Thymus (tissue), 11 donors: ENCODE measurements around the gene LCP2. TPM values are rescaled to one million over a fixed set of nuclear protein-coding genes. Genes with fewer than 3 reads are reported as not detected.

Experiments used
- DNase-seq, 9 donors: peaks; one replicate each; pipeline ENCODE4 v3.0.0-alpha.2; 2013; ENCODE audit warnings: low spot score in 9 of 9, low read depth in 6 of 9, missing footprints in 1 of 9
- H3K27ac ChIP-seq, 2 donors: one replicate each; pipeline ENCODE4 v1.5.1; 2013; ENCODE audit warnings: control low read depth in 1 of 2, low read depth in 1 of 2, low read length in 1 of 2, mild to moderate bottlenecking in 1 of 2, moderate library complexity in 1 of 2
- H3K27me3 ChIP-seq, 2 donors: one replicate each; pipeline ENCODE4 v1.5.1; 2013; ENCODE audit warnings: low read length in 1 of 2; ENCODE audit not compliant: control insufficient read depth in 2 of 2, insufficient read depth in 1 of 2
- H3K36me3 ChIP-seq, 2 donors: one replicate each; pipeline ENCODE4 v1.5.1; 2013; ENCODE audit warnings: low read length in 1 of 2, mild to moderate bottlenecking in 1 of 2, moderate library complexity in 1 of 2; ENCODE audit not compliant: control insufficient read depth in 2 of 2, insufficient read depth in 2 of 2
- H3K4me1 ChIP-seq, 2 donors: one replicate each; pipeline ENCODE4 v1.5.1; 2013; ENCODE audit warnings: low read length in 2 of 2; ENCODE audit not compliant: control insufficient read depth in 2 of 2, insufficient read depth in 2 of 2
- H3K4me3 ChIP-seq, 2 donors: one replicate each; pipeline ENCODE4 v1.5.1; 2013; ENCODE audit warnings: low read length in 2 of 2, control low read depth in 1 of 2, mild to moderate bottlenecking in 1 of 2
- H3K9me3 ChIP-seq, 2 donors: one replicate each; pipeline ENCODE4 v1.5.1; 2013; ENCODE audit warnings: low read length in 1 of 2, mild to moderate bottlenecking in 1 of 2; ENCODE audit not compliant: control insufficient read depth in 2 of 2, insufficient read depth in 1 of 2
- WGBS: extraction: QIAGEN DNeasy Blood & Tissue Kit; methylation state at CpG from one replicate; pipeline ENCODE4 v1.1.7; 2013; 5-methylcytosine and 5-hydroxymethylcytosine counted together
- polyA plus RNA-seq: library from polyadenylated mRNA; stranded (reverse); fragments of 200-250 nt; gene quantifications from one replicate; pipeline ENCODE4 v1.2.3, GENCODE V29; 2013
- total RNA-seq: library from RNA; stranded (reverse); fragments of 120-200 nt; gene quantifications from one replicate; pipeline ENCODE4 v1.2.4, GENCODE V29; 2013
- donor health status: healthy.

The LCP2 gene
- total and polyA plus RNA-seq, 2 donors: 73.7 to 131 TPM

- peak overlapping the region in 1 of 2 donors; percentile 54 for H3K27ac ChIP-seq
- no peaks in the 10 kb centered on the region for H3K9me3 ChIP-seq
- peaks cover 19 to 47% of the 10 kb centered on the region in 2 donors for H3K4me1 ChIP-seq
- 51% methylated on average over 6 of the region's 6 CpGs for WGBS
- no peaks in the 10 kb centered on the region for H3K36me3 ChIP-seq
- no peaks in the 10 kb centered on the region for H3K27me3 ChIP-seq
- no peak overlapping the region for H3K4me3 ChIP-seq
- DNase-seq: no peak
Observed at GRCh38 chr5:170313344-170313743, 15.8 kb upstream of the LCP2 start.

DNA sequence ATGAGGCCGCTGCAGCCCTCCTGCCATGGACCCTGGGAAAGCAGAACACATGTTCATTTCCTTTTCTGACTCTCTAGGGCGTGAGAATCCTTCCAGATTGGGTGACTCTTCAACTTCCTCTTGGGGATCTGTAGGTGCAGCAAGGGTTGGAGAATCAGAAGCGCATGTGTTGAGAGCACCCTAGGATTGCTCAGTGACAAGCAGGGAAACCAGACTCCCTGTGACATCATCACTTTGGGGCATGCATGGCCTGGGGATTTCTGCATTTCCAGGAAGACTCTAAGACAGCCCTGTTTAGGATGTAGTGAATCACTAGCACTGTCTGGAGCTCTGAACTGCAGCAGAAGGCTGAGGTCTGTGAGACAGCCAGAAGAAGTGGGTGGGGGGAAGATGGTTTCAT, 15.1 kb upstream of the LCP2 start:
- Histone ChIP-seq H3K27me3 (no peaks in the 10 kb centered on the region), H3K27ac (peak overlapping the region; percentile 26 to 48), H3K4me3 (no peak overlapping the region), H3K4me1 (peaks cover 19 to 53% of the 10 kb centered on the region in 2 donors), H3K9me3 (no peaks in the 10 kb centered on the region), H3K36me3 (no peaks in the 10 kb centered on the region)
- WGBS: 18% methylated on average over 3 of the region's 3 CpGs
- peak in 2 of 9 donors; percentile 52 to 68 for DNase-seq

DNA sequence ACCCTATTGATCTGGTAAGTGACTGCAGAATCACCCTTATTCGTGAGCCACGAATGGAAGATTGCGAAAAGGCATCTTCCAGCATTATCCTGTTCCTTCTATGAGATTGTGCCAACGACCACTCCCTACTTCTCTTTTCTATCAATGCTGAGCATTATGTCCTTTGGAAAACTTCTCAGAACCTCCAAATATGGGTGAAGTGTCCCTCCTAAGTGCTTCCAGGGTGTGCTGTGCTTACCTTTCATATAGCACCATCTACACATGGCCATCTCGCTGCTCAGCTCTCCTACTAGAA, 14.7 kb upstream of the LCP2 start:
- 93% methylated on average over 5 of the region's 5 CpGs for WGBS
- Histone ChIP-seq H3K4me1 (peaks cover 19 to 55% of the 10 kb centered on the region in 2 donors), H3K27ac (peak overlapping the region in 1 of 2 donors; percentile 48), H3K4me3 (no peak overlapping the region), H3K27me3 (no peaks in the 10 kb centered on the region), H3K36me3 (no peaks in the 10 kb centered on the region), H3K9me3 (no peaks in the 10 kb centered on the region)
- no peak for DNase-seq

DNA sequence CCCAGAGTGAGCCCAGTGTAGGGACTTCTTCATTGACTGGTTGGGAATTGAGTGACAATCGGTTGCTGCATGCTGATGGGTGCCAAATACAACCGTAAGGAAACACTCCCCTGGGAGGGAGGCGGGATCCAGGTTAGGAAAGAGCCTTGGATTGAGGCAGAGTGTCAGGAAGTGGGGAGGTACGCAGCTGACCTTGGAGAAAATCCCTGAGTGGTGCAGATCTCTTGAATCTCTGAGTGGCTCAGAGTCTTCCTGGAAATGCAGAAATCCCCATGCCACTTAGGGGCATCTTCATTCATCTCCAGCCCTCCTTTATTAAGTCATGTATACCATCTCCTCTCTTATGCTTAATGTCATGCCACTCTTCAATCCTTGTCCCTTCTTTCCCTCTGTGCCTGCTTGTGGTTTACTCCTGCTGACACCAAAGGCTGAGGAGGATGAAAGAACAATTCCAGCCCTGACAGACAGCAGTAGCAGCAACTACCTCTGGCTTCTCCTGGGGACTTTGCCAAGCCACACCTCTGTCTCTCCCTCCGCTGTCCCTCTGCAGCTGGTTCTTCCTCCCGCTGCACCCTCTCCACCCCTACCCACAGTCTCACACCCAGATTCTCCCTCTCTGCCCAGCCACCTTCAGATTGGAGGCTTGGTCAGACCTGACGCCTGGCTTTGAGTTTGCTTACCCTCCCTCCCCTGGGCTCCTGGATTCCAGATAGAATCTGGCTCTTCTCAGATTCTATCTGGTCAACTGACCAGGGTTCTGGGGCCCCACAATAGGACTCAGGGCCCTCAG, 14.1 kb upstream of the LCP2 start:
- no peak for DNase-seq
- no peak overlapping the region for H3K4me3 ChIP-seq
- H3K36me3 ChIP-seq: no peaks in the 10 kb centered on the region
- H3K27ac ChIP-seq: peak overlapping the region in 1 of 2 donors; percentile 48
- no peaks in the 10 kb centered on the region for H3K9me3 ChIP-seq
- no peaks in the 10 kb centered on the region for H3K27me3 ChIP-seq
- WGBS: 77% methylated on average over 7 of the region's 7 CpGs
- peaks cover 19 to 56% of the 10 kb centered on the region in 2 donors for H3K4me1 ChIP-seq

DNA sequence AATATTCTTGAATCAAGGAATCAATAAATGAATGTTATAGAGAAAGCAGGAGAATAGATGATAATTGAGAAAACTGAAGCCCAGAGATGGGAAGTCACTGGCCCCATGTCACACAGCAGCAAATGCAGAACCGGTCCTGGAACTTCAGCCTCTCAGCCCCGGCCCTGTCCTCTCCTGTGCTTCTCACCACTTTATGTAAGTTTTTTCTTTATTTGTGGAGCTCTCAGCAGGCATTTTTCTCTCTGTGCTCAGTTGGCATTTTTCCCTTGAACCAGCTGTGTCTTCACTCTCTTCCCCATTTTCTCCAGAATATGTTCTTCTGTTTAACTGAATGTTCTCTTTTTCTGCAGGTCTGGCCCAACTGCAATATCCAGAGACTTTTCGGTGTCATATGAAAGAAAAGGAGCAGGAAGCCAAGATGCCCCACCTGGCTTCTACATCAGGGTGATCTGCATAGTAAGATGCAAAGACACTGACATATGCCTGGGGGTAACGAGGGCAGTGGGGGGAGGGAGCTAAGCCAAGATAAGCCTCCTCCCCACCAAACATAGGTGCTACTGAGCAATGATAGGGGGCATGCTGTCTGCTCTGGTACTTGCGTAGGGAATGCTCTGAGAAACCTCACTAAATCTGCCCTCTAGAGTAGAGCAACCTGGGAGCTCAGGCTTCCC, 12.8 kb upstream of the LCP2 start:
- 59% methylated on average over 5 of the region's 5 CpGs for WGBS
- no peaks in the 10 kb centered on the region for H3K9me3 ChIP-seq
- DNase-seq: peak in 2 of 9 donors; percentile 54 to 75
- no peaks in the 10 kb centered on the region for H3K36me3 ChIP-seq
- H3K4me1 ChIP-seq: peaks cover 19 to 66% of the 10 kb centered on the region in 2 donors
- H3K4me3 ChIP-seq: no peak overlapping the region
- no peaks in the 10 kb centered on the region for H3K27me3 ChIP-seq
- peak overlapping the region; percentile 31 to 39 for H3K27ac ChIP-seq

DNA sequence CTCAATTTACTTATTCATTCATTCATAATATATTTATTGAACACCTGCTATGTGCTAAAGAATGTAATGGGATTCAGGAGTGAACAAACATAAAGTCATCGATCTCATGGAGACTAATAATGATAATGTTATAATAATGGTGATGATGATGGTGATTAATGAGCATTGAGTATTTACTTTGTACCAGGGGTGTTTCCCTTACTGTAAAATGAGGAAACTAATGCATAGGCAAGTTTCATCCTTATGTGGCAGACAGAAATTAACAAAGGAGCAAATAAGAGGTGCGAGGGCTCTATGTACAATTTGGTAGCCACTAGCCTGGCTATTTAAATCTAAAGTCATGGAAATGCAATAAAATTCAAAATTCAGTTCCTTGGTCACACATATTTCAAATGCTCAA, 11.1 kb upstream of the LCP2 start:
- WGBS: 98% methylated on average over 2 of the region's 2 CpGs

GRCh38 chr5:170307575-170308465, 10.2 kb upstream of the LCP2 start:
- no peaks in the 10 kb centered on the region for H3K27me3 ChIP-seq
- no peak overlapping the region for H3K27ac ChIP-seq
- peaks cover 28 to 76% of the 10 kb centered on the region in 2 donors for H3K4me1 ChIP-seq
- WGBS: 92% methylated on average over 15 of the region's 15 CpGs
- no peak overlapping the region for H3K4me3 ChIP-seq
- no peak for DNase-seq
- no peaks in the 10 kb centered on the region for H3K36me3 ChIP-seq
- no peaks in the 10 kb centered on the region for H3K9me3 ChIP-seq

More for the DNA sequence above, 11.1 kb upstream of the LCP2 start:
- peaks cover 27 to 75% of the 10 kb centered on the region in 2 donors for H3K4me1 ChIP-seq
- DNase-seq: no peak
- no peaks in the 10 kb centered on the region for H3K27me3 ChIP-seq
- H3K27ac ChIP-seq: no peak overlapping the region
- no peaks in the 10 kb centered on the region for H3K9me3 ChIP-seq
- no peaks in the 10 kb centered on the region for H3K36me3 ChIP-seq
- no peak overlapping the region for H3K4me3 ChIP-seq

DNA sequence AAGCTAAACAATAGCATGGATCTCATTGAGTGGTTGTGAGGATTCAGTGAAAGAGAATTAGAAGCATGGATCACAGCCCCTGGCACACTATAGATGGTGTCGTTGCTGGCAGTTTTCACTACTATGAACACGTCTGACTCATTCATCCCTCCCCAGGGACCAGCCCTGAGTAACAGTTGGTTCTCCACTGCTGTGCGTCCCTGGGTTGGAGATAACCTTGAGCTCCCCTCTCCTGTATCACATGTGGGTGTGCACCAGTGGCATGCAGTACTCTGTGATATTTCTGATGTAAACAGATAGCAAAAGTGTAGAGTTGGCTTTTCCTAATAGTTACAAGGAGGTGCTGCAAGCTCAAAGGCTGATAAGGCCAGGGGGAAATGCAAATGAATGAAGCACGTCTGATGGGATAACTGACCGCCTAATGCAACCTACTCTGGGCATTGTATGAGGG, 8.8 kb upstream of the LCP2 start:
- Histone ChIP-seq H3K27me3 (no peaks in the 10 kb centered on the region), H3K4me1 (peaks cover 28 to 76% of the 10 kb centered on the region in 2 donors), H3K27ac (no peak overlapping the region), H3K36me3 (no peaks in the 10 kb centered on the region), H3K4me3 (no peak overlapping the region), H3K9me3 (no peaks in the 10 kb centered on the region)
- 89% methylated on average over 5 of the region's 5 CpGs for WGBS
- DNase-seq: no peak

DNA sequence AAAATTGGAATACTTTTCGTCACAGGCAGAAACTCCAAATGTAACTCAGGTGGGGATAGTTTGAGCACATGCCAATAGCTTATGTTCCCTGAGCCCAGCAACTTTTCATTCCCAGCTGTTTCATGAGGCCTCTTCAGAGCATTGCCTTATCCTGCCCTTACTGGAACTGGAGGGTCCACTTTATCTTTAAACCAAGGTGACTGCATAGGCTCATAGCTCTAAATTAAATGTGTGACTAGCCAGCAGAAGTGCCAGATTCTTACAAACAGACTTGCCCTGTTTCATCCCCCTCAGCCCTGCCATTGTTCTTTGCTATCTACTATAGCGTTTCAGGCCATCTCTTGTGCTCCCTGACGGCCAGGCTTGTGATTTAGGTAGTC, 8.1 kb upstream of the LCP2 start:
- DNase-seq: no peak
- H3K27ac ChIP-seq: no peak overlapping the region
- H3K4me1 ChIP-seq: peaks cover 34 to 76% of the 10 kb centered on the region in 2 donors

More for the DNA sequence above, 8.1 kb upstream of the LCP2 start:
- Histone ChIP-seq H3K9me3 (no peaks in the 10 kb centered on the region), H3K4me3 (no peak overlapping the region), H3K27me3 (no peaks in the 10 kb centered on the region), H3K36me3 (no peaks in the 10 kb centered on the region)
- 98% methylated on average over 3 of the region's 3 CpGs for WGBS
